Mononuclear cell (primary cell): ENCODE measurements around the gene PIERCE2. TPM values are rescaled to one million over a fixed set of nuclear protein-coding genes. Genes with fewer than 3 reads are reported as not detected.

Experiments used
- total RNA-seq: library from RNA; depleted of rRNA; stranded (reverse); fragments of >200 nt; gene quantifications from one replicate; pipeline ENCODE4 v1.2.3, GENCODE V29; 2012

The PIERCE2 gene
- total RNA-seq, 1 donor: 0.31 TPM

Other genes with a start within 250 kb of the PIERCE2 start
- 190 TPM for gene RSL24D1, start 211.6 kb upstream of the PIERCE2 start, total RNA-seq
- 16.5 TPM for gene RAB27A, start 118.7 kb upstream of the PIERCE2 start, total RNA-seq
- gene PIGBOS1, start 89.4 kb upstream of the PIERCE2 start, total RNA-seq: 8.9 TPM
- gene PIGB, start 89.3 kb upstream of the PIERCE2 start, total RNA-seq: 22.7 TPM
- gene CCPG1, start 136 bp upstream of the PIERCE2 start, total RNA-seq: 34.3 TPM
- gene DNAAF4, start 99.7 kb downstream of the PIERCE2 start, total RNA-seq: not detected
- gene PYGO1, start 179.8 kb downstream of the PIERCE2 start, total RNA-seq: under 0.01 TPM